ENCODE measurements around the gene MAT2A. TPM values are rescaled to one million over a fixed set of nuclear protein-coding genes. Genes with fewer than 3 reads are reported as not detected.

Gene MAT2A
- 100 to 1,000 TPM in 1 of 4 donors, 10 to 100 TPM in 3; 81.2 to 273 (median 96.6) TPM for polyA plus RNA-seq
- long read RNA-seq, donor 1: 0 reads
- long read RNA-seq, donor 2, transcript MAT2A-201 (9 exons, 2,819 nt): major isoform, 24 of 40 reads
- long read RNA-seq, donor 2, partial matches to known transcripts: 15 of 40 reads
- long read RNA-seq, donor 2, other reads (novel, unspliced or antisense): 0 of 40 reads
- long read RNA-seq, donor 3, transcript MAT2A-201 (9 exons, 2,819 nt): major isoform, 17 of 49 reads
- long read RNA-seq, donor 3, partial matches to known transcripts: 31 of 49 reads
- long read RNA-seq, donor 3, other reads (novel, unspliced or antisense): 0 of 49 reads
- long read RNA-seq, donor 4, partial matches to known transcripts: 0 of 2 reads
- long read RNA-seq, donor 4, other reads (novel, unspliced or antisense): 0 of 2 reads
- long read RNA-seq, donor 5, partial matches to known transcripts: 0 of 3 reads
- long read RNA-seq, donor 5, other reads (novel, unspliced or antisense): 0 of 3 reads
- long read RNA-seq, donor 6, transcript MAT2A-201 (9 exons, 2,819 nt): major isoform, 23 of 47 reads
- long read RNA-seq, donor 6, partial matches to known transcripts: 23 of 47 reads
- long read RNA-seq, donor 6, other reads (novel, unspliced or antisense): 0 of 47 reads
- long read RNA-seq, donor 7: 0 reads
- long read RNA-seq, donor 8, partial matches to known transcripts: 0 of 2 reads
- long read RNA-seq, donor 8, other reads (novel, unspliced or antisense): 0 of 2 reads
- long read RNA-seq, donor 9, partial matches to known transcripts: 9 of 13 reads
- long read RNA-seq, donor 9, other reads (novel, unspliced or antisense): 0 of 13 reads
- long read RNA-seq, donor 10, transcript MAT2A-201 (9 exons, 2,819 nt): major isoform, 26 of 64 reads
- long read RNA-seq, donor 10, partial matches to known transcripts: 38 of 64 reads
- long read RNA-seq, donor 10, other reads (novel, unspliced or antisense): 0 of 64 reads

DNA sequence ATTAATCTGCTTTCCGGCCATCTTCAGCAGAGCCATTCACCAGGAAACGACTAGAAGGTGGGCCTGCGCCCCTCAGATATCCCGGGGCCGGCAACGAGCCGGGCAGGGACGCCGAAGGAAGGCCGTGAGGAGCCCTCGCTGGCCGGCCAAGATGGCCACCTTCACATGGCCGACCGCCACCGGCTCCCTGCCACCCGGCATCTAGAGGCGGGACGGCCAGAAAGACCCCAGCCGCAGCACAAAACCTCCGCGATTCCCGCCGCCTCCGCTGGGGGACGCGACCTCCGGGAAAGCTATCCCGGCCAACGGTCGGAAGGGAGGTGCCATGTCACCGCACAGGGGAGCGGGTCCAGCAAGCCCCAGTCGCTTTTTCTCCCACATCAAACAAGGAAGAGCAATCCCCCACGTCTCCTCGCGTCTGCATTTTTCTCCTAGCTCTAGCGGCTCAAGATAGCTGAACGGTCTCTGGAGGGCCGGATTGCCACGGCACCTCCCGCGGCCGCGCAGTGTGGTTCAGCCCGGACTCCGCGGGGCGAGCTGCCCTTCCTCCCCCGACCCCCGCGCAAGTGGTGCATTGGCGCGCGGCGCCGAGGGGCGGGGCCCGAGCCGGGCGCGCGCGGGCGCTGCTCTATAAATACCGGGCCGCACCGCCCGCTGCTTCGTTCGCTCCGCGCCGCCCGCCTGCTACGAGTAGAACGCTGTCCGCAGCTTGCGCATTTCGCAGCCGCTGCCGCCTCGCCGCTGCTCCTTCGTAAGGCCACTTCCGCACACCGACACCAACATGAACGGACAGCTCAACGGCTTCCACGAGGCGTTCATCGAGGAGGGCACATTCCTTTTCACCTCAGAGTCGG lies at the start of gene MAT2A:
TSS of gene MAT2A (plus strand) at position 662 of the 854 bp plus-strand sequence. CDS start at position 782, 120 bp downstream.
- Histone ChIP-seq H3K4me1 (ENCODE audit: control insufficient read depth in 3 of 3, insufficient read depth in 2 of 3, low read depth in 1 of 3, low read length in 2 of 3) (peaks cover 0 to 29% (median 9%) of the 10 kb centered on the region in 3 donors), H3K4me3 (ENCODE audit: low read depth in 1 of 3, low read length in 3 of 3) (peak within 1 kb of the TSS; percentile 62 to 93 (median 71)), H3K9me3 (ENCODE audit: control insufficient read depth in 2 of 2, insufficient read depth in 1 of 2, low read depth in 1 of 2, low read length in 1 of 2) (no peaks in the 10 kb centered on the region), H3K27me3 (ENCODE audit: control insufficient read depth in 3 of 3, insufficient read depth in 3 of 3, low read length in 3 of 3) (no peaks in the 10 kb centered on the region), H3K27ac (ENCODE audit: low read depth in 1 of 3, low read length in 2 of 3) (peak within 1 kb of the TSS; percentile 94 to 98 (median 97)), H3K36me3 (ENCODE audit: control insufficient read depth in 3 of 3, insufficient read depth in 2 of 3, low read depth in 1 of 3, low read length in 3 of 3) (peaks cover 9 to 13% (median 13%) of the 10 kb centered on the region in 3 donors)
- WGBS, 3 donors: 0% methylated on average over 81 to 92 of the region's 92 CpGs
- no peak for FAIRE-seq
- DNase-seq: peak; percentile 88 to 98

DNA sequence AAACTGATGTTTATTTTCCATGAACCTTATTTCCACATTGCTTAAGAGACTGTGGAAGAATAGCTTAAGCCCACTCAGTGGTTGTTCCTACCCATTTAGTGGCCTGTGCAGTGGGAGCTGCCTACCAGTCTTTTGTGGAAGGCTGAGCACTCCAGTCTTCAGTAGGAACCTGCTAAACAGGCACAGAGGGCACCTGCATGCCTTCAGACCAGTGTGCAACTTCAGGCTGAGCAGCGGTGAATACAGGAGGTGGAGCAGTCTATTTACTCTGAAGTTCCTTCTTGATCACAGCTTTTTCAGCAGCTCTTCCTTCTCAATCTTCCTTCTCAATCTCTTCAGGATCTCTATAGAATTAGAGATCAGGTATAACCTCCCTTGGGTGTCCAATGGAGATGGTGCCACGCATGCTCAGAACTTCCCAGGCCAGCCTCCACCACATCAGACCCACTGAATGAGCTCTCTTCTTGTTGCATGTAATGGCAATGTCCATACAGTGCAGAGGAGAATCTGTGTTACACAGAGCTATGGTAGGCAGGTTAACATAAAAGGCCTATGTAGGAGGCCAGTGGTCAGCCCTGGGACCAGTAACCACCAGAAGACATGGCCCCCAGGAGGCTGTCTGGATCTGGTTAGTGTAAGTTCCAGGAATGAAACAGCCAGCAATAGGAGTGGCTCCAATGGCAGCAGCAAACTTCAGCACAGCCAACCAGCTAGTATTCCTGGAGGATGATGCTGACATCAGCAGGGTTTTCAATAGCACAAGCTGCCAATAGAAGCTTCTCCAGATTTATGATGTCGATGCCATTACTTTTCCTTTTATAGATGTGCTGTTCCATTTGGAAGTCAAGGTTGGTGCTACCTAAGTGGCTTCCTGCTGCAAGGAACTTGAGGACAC lies 47.9 kb upstream of the MAT2A start:
- Histone ChIP-seq H3K4me3 (ENCODE audit: low read depth in 1 of 3, low read length in 3 of 3) (no peak overlapping the region), H3K27ac (ENCODE audit: low read depth in 1 of 3, low read length in 2 of 3) (no peak overlapping the region), H3K36me3 (ENCODE audit: control insufficient read depth in 3 of 3, insufficient read depth in 2 of 3, low read depth in 1 of 3, low read length in 3 of 3) (no peaks in the 10 kb centered on the region), H3K9me3 (ENCODE audit: control insufficient read depth in 2 of 2, insufficient read depth in 1 of 2, low read depth in 1 of 2, low read length in 1 of 2) (peaks cover 0 to 16% of the 10 kb centered on the region in 2 donors), H3K27me3 (ENCODE audit: control insufficient read depth in 3 of 3, insufficient read depth in 3 of 3, low read length in 3 of 3) (no peaks in the 10 kb centered on the region), H3K4me1 (ENCODE audit: control insufficient read depth in 3 of 3, insufficient read depth in 2 of 3, low read depth in 1 of 3, low read length in 2 of 3) (peaks cover 0 to 6% (median 0%) of the 10 kb centered on the region in 3 donors)
- DNase-seq: no peak
- WGBS, 3 donors: 93 to 96% (median 93%) methylated on average over 3 of the region's 3 CpGs
- no peak for FAIRE-seq

DNA sequence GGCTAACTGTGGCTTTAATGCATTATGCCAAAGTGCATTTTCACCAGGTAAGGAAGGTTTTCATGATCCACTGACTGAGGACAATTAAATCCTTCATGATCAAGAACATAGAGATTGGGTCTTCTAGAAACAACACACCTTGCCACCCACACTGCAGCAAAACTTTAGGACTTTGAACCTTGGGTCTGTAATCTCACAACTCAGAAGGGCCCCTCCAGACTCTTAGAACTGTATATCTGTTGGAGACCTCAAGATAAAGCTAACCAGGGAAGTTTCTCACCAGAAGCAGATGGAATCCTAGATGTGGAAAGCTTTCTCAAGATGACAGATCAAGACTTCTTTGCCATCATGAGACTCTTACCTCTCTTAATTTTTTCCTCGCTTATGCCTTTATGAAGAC lies 42.5 kb upstream of the MAT2A start:
- peak overlapping the region in 1 of 3 donors; percentile 70 for H3K27ac ChIP-seq (ENCODE audit: low read depth in 1 of 3, low read length in 2 of 3)
- H3K4me3 ChIP-seq (ENCODE audit: low read depth in 1 of 3, low read length in 3 of 3): no peak overlapping the region
- no peaks in the 10 kb centered on the region for H3K36me3 ChIP-seq (ENCODE audit: control insufficient read depth in 3 of 3, insufficient read depth in 2 of 3, low read depth in 1 of 3, low read length in 3 of 3)
- DNase-seq (peak in 1 of 2 donors; percentile 61), FAIRE-seq (no peak)
- peaks cover 0 to 17% (median 0%) of the 10 kb centered on the region in 3 donors for H3K4me1 ChIP-seq (ENCODE audit: control insufficient read depth in 3 of 3, insufficient read depth in 2 of 3, low read depth in 1 of 3, low read length in 2 of 3)
- no peaks in the 10 kb centered on the region for H3K27me3 ChIP-seq (ENCODE audit: control insufficient read depth in 3 of 3, insufficient read depth in 3 of 3, low read length in 3 of 3)
- WGBS, 3 donors: 97 to 100% (median 98%) methylated on average over 1 of the region's 1 CpG
- H3K9me3 ChIP-seq (ENCODE audit: control insufficient read depth in 2 of 2, insufficient read depth in 1 of 2, low read depth in 1 of 2, low read length in 1 of 2): peaks cover 0 to 5% of the 10 kb centered on the region in 2 donors

DNA sequence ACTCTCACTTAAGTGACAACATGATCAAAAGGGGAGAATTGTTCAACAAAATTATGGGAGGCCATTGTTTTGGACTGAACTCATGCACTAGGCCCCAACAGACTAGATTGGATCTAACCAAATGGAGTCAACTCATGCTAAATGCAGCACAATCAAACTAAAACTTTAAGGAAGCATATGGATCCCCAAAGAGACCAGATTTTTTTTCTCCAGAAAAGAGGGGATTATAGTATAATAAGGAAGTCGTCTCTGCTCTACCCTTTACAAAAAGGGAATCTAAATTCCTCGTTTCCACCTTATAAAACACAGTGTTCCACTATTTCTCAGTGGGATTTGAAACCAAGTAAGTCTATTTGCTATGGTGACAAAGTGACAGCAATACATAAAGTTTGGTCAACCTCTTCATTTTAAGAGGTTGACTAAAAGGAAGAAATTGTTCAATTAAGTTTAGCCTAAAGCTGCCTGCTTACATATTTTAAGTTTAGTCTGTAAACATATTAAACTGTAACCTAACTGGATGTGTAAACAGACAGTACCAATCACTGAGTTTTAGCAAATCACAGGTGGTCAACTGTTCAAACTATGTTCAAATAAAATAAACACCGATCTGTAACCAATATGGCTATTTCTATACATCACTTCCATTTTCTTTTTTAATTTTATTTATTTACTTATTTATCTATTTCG lies 40.9 kb upstream of the MAT2A start:
- no peak for FAIRE-seq

DNA sequence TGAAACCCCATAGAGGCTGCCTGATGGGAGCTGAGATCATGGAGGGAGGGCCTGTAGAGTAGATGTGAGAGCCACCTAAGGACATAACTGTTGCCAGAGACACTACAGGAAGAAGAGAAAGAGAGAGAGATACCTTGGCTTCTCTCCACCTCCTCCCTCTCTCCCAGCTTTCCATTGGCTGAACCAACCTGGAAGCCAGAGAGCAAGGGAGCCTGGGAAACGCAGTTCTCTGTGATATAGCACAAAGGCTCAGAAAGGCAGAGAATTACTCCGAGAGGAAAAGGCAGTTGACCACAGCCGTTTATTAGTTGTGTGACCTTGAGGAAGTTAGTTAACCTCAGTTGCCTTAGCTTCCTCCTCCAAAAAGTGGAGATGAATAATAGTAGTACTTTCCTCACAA lies 37.7 kb upstream of the MAT2A start:
- H3K9me3 ChIP-seq (ENCODE audit: control insufficient read depth in 2 of 2, insufficient read depth in 1 of 2, low read depth in 1 of 2, low read length in 1 of 2): peaks cover 0 to 8% of the 10 kb centered on the region in 2 donors
- peak overlapping the region in 1 of 3 donors; percentile 1 for H3K27ac ChIP-seq (ENCODE audit: low read depth in 1 of 3, low read length in 2 of 3)
- H3K4me1 ChIP-seq (ENCODE audit: control insufficient read depth in 3 of 3, insufficient read depth in 2 of 3, low read depth in 1 of 3, low read length in 2 of 3): peaks cover 4 to 43% (median 4%) of the 10 kb centered on the region in 3 donors
- H3K36me3 ChIP-seq (ENCODE audit: control insufficient read depth in 3 of 3, insufficient read depth in 2 of 3, low read depth in 1 of 3, low read length in 3 of 3): no peaks in the 10 kb centered on the region
- no peak for FAIRE-seq
- no peaks in the 10 kb centered on the region for H3K27me3 ChIP-seq (ENCODE audit: control insufficient read depth in 3 of 3, insufficient read depth in 3 of 3, low read length in 3 of 3)
- peak; percentile 21 to 47 for DNase-seq
- no peak overlapping the region for H3K4me3 ChIP-seq (ENCODE audit: low read depth in 1 of 3, low read length in 3 of 3)
- WGBS, 3 donors: 57 to 66% (median 60%) methylated on average over 3 of the region's 3 CpGs

More for the DNA sequence above, 40.9 kb upstream of the MAT2A start:
- H3K4me3 ChIP-seq (ENCODE audit: low read depth in 1 of 3, low read length in 3 of 3): no peak overlapping the region
- H3K36me3 ChIP-seq (ENCODE audit: control insufficient read depth in 3 of 3, insufficient read depth in 2 of 3, low read depth in 1 of 3, low read length in 3 of 3): no peaks in the 10 kb centered on the region
- H3K4me1 ChIP-seq (ENCODE audit: control insufficient read depth in 3 of 3, insufficient read depth in 2 of 3, low read depth in 1 of 3, low read length in 2 of 3): peaks cover 0 to 28% (median 0%) of the 10 kb centered on the region in 3 donors
- H3K27me3 ChIP-seq (ENCODE audit: control insufficient read depth in 3 of 3, insufficient read depth in 3 of 3, low read length in 3 of 3): no peaks in the 10 kb centered on the region
- WGBS, 3 donors: 82 to 86% (median 85%) methylated on average over 4 of the region's 4 CpGs
- no peak for DNase-seq
- peaks cover 0 to 8% of the 10 kb centered on the region in 2 donors for H3K9me3 ChIP-seq (ENCODE audit: control insufficient read depth in 2 of 2, insufficient read depth in 1 of 2, low read depth in 1 of 2, low read length in 1 of 2)
- H3K27ac ChIP-seq (ENCODE audit: low read depth in 1 of 3, low read length in 2 of 3): no peak overlapping the region

DNA sequence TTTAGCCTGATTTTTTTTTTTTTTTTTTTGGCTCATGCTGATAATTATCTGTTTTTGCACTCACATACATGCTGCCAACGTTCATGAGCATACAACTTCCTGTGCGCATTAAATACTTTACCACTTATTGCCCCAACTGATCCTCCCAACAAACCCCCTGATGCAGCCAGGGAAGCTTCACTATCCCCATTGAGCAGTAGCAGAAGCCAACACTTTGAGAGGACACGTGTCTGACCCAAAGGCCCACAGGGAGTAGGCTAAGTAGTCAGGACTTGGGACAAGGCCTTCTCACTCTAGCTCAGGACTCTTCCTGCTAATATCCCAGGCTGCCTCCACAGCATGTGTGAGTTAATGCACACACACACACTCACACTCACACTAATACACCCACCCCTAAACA lies 36.2 kb upstream of the MAT2A start:
- peaks cover 0 to 8% of the 10 kb centered on the region in 2 donors for H3K9me3 ChIP-seq (ENCODE audit: control insufficient read depth in 2 of 2, insufficient read depth in 1 of 2, low read depth in 1 of 2, low read length in 1 of 2)
- H3K27ac ChIP-seq (ENCODE audit: low read depth in 1 of 3, low read length in 2 of 3): peak overlapping the region; percentile 66 to 95 (median 89)
- DNase-seq: no peak
- no peak for FAIRE-seq
- H3K27me3 ChIP-seq (ENCODE audit: control insufficient read depth in 3 of 3, insufficient read depth in 3 of 3, low read length in 3 of 3): no peaks in the 10 kb centered on the region
- H3K36me3 ChIP-seq (ENCODE audit: control insufficient read depth in 3 of 3, insufficient read depth in 2 of 3, low read depth in 1 of 3, low read length in 3 of 3): peaks cover 0 to 2% (median 0%) of the 10 kb centered on the region in 3 donors
- WGBS, 3 donors: 39 to 57% (median 43%) methylated on average over 3 of the region's 3 CpGs
- no peak overlapping the region for H3K4me3 ChIP-seq (ENCODE audit: low read depth in 1 of 3, low read length in 3 of 3)
- peaks cover 4 to 34% (median 4%) of the 10 kb centered on the region in 3 donors for H3K4me1 ChIP-seq (ENCODE audit: control insufficient read depth in 3 of 3, insufficient read depth in 2 of 3, low read depth in 1 of 3, low read length in 2 of 3)

Data from small intestine (tissue), 16 donors.